D721Med (cell line): Measurements from ENCODE around the gene SUCLG2.

Experiments used
- DNase-seq: peaks from one replicate; pipeline ENCODE4 v3.0.0; 2011; ENCODE audit warnings: low spot score; ENCODE audit not compliant: insufficient read length
- FAIRE-seq: peaks from 2 replicates; lab custom pipeline; 2011; peaks lifted over from hg19 to GRCh38; lab: Jason Lieb, UNC
- TF ChIP-seq, protein P1 (sequence below): IDR thresholded peaks from 2 replicates; pipeline ENCODE4 v1.5.1; 2012; ENCODE audit warnings: mild to moderate bottlenecking, control low read depth; ENCODE audit not compliant: insufficient read depth; ENCODE audit errors: missing control alignments

Gene SUCLG2

DNA sequence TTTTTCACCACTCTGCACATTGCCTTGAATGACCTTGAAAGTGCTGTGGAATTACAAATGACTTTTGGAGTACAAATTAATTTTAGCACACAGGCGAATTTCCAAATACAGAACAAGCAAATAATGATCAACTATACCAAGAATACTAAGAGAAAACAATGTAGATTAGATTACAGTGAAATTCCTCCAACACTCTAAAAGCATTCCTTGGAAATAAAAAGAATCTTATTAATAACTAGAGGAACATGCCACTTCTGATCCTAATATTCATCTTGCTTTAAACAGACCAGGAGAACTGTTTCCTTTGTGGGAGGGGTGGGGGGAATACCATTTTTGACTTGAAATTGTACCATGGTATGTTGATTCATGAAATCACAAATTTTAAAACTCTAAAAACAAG, 167.5 kb downstream of the SUCLG2 start:
- no peak for FAIRE-seq
- no peak for DNase-seq
- TF ChIP-seq, protein P1, sequence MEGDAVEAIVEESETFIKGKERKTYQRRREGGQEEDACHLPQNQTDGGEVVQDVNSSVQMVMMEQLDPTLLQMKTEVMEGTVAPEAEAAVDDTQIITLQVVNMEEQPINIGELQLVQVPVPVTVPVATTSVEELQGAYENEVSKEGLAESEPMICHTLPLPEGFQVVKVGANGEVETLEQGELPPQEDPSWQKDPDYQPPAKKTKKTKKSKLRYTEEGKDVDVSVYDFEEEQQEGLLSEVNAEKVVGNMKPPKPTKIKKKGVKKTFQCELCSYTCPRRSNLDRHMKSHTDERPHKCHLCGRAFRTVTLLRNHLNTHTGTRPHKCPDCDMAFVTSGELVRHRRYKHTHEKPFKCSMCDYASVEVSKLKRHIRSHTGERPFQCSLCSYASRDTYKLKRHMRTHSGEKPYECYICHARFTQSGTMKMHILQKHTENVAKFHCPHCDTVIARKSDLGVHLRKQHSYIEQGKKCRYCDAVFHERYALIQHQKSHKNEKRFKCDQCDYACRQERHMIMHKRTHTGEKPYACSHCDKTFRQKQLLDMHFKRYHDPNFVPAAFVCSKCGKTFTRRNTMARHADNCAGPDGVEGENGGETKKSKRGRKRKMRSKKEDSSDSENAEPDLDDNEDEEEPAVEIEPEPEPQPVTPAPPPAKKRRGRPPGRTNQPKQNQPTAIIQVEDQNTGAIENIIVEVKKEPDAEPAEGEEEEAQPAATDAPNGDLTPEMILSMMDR, result no peak

DNA sequence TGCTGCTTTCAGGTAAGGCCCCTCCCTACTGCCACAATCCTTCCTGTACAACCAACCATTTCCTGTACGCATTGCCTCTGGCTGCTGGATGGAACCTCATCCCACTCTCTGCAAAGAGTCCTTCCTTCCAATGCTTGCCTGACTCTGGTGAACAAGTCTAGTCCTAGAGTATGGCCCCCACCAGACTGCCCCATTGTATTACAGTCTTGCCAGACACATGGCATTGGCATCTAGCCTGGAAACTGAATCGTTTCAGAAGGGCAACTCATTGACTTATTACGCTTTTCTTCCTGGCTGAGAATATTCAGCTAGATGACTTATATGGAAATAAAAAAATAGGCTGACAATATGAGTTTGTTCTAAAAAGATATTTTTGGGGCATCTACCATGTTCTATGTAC, 170.3 kb downstream of the SUCLG2 start:
- DNase-seq (no peak), FAIRE-seq (no peak)
- TF ChIP-seq, protein P1, result no peak

DNA sequence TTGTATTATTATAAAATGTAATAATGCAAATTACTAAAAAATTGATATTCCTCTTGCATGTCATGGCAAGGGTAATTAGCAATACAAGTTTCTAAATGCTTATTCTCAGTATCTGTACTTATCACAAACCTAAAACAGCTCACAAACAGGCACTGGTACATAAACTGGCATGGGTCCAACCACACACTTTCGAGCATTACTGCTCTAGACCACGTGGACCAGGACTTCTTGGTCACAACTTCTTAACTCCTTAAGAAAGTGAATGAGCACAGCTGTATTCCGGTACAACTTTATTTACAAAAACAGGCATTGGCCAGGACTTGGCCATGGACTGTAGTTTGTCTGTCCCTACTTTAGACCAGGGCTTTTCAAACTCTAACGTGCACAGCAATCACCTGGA, 173.3 kb downstream of the SUCLG2 start:
- no peak for DNase-seq
- no peak for FAIRE-seq
- TF ChIP-seq, protein P1, result no peak

DNA sequence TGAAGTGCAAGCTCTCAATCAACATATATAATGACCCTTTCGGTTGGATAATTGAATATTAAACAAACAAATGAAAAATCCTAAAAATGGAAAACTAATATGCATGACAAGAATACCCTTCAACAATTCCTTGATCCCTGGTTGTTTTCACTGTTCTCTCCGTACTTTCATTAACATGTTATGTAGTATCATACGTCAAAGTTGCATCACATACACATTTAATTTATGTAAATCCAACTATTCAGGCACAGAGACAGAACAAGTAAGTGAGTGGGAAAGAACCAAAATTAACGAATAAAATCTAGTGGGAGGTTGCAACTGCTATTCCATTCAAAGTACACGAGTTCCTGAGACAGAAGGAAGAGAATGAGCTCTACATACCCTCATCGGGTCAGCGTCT, 176.0 kb downstream of the SUCLG2 start:
- FAIRE-seq (no peak), DNase-seq (no peak)
- TF ChIP-seq, protein P1, result no peak

DNA sequence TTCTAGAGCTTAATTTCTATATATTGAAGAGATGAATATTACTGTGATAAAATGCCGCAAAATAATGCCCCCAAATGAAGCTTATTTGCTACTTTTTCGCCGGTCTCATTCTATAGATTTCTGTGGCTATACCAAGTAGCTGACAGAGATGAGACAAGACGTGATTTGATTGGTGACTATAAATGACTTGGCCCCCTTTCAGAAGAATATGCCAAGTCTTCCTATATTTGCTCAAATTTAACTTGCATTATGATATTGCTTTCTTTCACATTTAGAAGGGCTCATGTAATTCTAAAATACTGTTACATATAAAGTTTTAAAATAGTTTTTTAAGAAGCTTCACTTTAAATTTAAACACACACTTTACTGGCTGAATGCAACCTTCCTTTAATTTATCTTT, 180.1 kb downstream of the SUCLG2 start:
- DNase-seq (no peak), FAIRE-seq (no peak)
- TF ChIP-seq, protein P1, result no peak

DNA sequence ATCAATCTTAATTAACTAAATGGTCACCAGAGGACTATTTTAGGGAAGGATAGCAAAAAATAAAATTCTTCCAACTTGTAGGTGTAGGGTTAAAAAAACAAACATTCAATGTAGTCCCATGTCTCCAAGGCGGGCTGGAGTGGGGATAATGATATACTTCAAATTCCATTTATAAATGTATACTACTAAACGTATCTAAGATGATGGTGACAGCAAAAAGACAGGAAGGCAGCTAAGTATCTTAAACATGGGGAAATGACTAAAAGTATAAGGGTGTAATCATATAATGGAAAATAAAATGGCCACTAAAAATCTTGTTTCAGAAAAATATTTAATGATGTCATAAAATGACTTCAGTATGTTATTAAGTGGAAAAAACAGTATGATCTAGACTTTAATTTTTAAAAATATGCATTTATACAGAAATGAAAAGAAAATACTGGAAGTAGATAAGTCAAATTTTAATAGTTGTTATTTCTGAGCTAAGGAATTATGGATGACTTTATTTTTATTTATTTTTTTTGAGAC, 181.7 kb downstream of the SUCLG2 start:
- FAIRE-seq, result no peak
- DNase-seq, result no peak
- TF ChIP-seq, protein P1, result no peak

DNA sequence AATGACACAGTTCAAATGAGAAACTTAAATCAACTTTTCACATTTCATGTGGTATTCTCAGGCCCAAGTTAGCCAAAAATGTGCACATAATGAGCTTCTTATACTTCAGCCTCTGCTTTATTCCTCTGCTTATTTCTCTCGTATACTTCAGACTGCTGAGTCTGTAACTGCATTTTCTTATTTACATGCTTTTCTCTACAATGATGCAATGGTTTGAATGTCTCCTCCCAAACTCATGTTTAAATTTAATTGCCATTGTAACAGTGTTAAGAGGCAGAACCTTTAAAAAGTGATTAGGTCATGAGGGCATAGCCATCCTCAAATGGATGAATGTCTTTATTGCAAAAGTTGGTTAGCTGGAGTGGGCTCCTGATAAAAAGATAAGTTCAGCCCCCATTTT, 184.2 kb downstream of the SUCLG2 start:
- no peak for FAIRE-seq

More for the DNA sequence above, 184.2 kb downstream of the SUCLG2 start:
- TF ChIP-seq, protein P1, result no peak
- no peak for DNase-seq
